ENCODE data around the gene ESRRG.

GRCh38 chr1:216523043-216523442 lies 200.2 kb downstream of the ESRRG start:
- no peak for TF ChIP-seq CTCF (IDR thresholded peaks at IDR 0.05)
- TF ChIP-seq POLR2A (IDR thresholded peaks at IDR 0.05), result no peak

Measured in lower leg skin (tissue), 3 donors.